Measurements from ENCODE around the gene NPTX1.

NPTX1 gene, protein sequence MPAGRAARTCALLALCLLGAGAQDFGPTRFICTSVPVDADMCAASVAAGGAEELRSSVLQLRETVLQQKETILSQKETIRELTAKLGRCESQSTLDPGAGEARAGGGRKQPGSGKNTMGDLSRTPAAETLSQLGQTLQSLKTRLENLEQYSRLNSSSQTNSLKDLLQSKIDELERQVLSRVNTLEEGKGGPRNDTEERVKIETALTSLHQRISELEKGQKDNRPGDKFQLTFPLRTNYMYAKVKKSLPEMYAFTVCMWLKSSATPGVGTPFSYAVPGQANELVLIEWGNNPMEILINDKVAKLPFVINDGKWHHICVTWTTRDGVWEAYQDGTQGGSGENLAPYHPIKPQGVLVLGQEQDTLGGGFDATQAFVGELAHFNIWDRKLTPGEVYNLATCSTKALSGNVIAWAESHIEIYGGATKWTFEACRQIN

GRCh38 chr17:80475910-80476876 lies at the start of gene NPTX1:
Gene NPTX1 (minus strand): TSS chr17:80476607. CDS start chr17:80476446, 161 bp downstream.
- no peak for TF ChIP-seq CTCF (conservative IDR thresholded peaks at IDR 0.05; ENCODE audit: low read length)
- H3K4me3 ChIP-seq (ENCODE audit: low read length), result no peak within 1 kb of the TSS
- no peak for DNase-seq (ENCODE audit: low read depth)

DNA sequence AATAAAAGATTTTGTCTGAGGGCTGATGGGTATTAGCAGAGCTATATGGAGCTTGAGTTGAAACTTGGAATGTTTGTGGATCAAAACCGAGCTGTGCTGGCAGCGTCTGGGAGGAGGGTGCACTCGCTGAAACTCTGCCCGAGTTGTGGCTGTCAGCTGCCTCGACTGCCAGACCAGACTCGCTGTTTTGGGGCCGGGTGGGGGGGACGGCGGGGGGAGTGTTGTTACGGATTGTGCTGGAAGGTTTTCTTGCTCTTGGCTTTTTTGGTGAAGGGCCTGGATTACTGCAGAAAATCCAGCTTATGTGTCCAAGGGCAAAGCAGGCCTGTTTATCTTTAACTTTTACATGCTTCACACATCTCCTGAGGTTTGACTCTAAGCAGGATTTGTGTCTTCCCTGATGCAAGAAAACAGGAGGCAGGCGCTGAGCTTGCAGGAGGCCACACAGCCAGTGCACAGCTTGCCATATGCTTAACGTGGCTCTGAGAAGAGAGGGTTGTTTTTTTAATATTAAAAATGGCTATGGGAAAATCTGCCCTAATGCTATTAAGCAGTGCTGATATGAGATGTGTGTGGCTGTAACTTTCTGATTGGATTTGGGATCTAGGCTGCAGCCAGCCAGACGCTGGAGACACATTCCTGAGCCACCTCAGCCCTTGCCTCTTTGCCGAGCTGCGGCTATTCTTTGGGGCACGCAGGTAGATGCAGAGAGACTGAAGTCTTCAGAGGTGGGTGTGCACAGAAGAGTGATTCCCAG lies 47.7 kb upstream of the NPTX1 start:
- no peak for TF ChIP-seq CTCF (conservative IDR thresholded peaks at IDR 0.05; ENCODE audit: low read length)
- peak; percentile 12 for DNase-seq (ENCODE audit: low read depth)
- H3K4me3 ChIP-seq (ENCODE audit: low read length), result no peak overlapping the region

- no peak for TF ChIP-seq CTCF (conservative IDR thresholded peaks at IDR 0.05; ENCODE audit: low read length)
- DNase-seq (ENCODE audit: low read depth), result no peak
- no peak overlapping the region for H3K4me3 ChIP-seq (ENCODE audit: low read length)
Observed at GRCh38 chr17:80523054-80523744, 46.8 kb upstream of the NPTX1 start.

GRCh38 chr17:80520810-80521455 lies 44.5 kb upstream of the NPTX1 start:
- H3K4me3 ChIP-seq (ENCODE audit: low read length), result no peak overlapping the region
- no peak for TF ChIP-seq CTCF (conservative IDR thresholded peaks at IDR 0.05; ENCODE audit: low read length)
- DNase-seq (ENCODE audit: low read depth), result no peak

DNA sequence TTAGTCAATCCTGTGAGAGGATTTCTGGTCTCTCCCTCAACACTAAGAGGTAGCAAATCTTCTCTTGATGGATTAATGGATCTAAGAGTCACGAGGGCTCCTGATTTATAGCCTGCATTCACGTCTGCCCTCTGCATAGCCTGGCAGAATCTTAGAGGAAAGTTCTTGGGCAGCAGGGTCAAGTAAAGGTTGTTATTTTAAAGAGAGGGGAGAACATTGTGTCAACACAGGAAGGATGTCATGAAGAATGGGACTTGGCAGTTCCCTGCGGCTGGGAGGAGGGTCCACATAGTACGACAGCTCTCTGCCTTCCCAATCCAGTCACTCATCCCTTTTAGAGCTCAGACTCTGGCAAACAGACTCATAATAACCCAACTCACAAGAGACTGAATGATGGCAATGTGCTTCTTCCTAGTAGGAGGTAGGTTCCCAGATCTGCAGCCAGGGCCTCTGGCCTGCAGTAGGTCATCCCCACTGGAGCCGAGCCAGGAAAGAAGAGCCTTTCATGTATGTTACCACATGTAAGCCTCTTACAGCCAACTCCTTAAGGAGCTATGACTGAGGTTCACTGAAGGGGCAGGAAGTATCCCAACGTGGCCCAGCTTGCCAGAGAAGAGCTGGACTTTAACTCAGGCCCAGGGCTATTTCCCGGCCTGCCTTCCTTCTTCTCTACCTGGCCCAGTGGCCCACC lies 42.8 kb upstream of the NPTX1 start:
- TF ChIP-seq CTCF (conservative IDR thresholded peaks at IDR 0.05; ENCODE audit: low read length), result no peak
- H3K4me3 ChIP-seq (ENCODE audit: low read length), result no peak overlapping the region
- peak; percentile 9 for DNase-seq (ENCODE audit: low read depth)
